Activated CD8-positive, alpha-beta T cell treated with anti-CD3 and anti-CD28 coated beads, Interleukin-2, amount 10 ng/mL, durations not matched to agents 7 days and 5 days (primary cell): ENCODE results near the gene CKAP5. TPM values are rescaled to one million over a fixed set of nuclear protein-coding genes. Genes with fewer than 3 reads are reported as not detected.
"Not testable (repeated sequence)": the region's sequence is repeated elsewhere in the genome, so short reads cannot be mapped to it uniquely, and the experiment has no call there.

Source experiments
- ATAC-seq: fragments of 150-1000 bp; cut with Tn5 transposase; one replicate; pipeline ENCODE4 v1.10.0; 2021; ENCODE audit warnings: moderate library complexity
- CTCF ChIA-PET: fragments of 350-600 bp; sonication (Branson Sonifier 250); formaldehyde crosslinking; loops from one replicate; lab custom pipeline; 2021; ENCODE audit warnings: antibody characterized with exemption; lab: Charles Lee
- POLR2A ChIA-PET: fragments of 350-600 bp; sonication (Branson Sonifier 250); formaldehyde crosslinking; loops from one replicate; lab custom pipeline; 2021; ENCODE audit warnings: antibody characterized with exemption; lab: Charles Lee
- DNase-seq: peaks from one replicate; pipeline ENCODE4 v3.0.0-alpha.2; 2020
- H3K27ac Mint-ChIP-seq: one replicate; pipeline ENCODE4 v1.8.0; 2021; ENCODE audit warnings: mild to moderate bottlenecking, mixed read lengths
- H3K27me3 Mint-ChIP-seq: one replicate; pipeline ENCODE4 v1.8.0; 2021; ENCODE audit warnings: low read depth, mixed read lengths
- H3K36me3 Mint-ChIP-seq: one replicate; pipeline ENCODE4 v1.8.0; 2021; ENCODE audit warnings: low read depth, mixed read lengths
- H3K4me1 Mint-ChIP-seq: one replicate; pipeline ENCODE4 v1.8.0; 2021; ENCODE audit warnings: low read depth, mixed read lengths
- H3K4me3 Mint-ChIP-seq: one replicate; pipeline ENCODE4 v1.8.0; 2021; ENCODE audit warnings: mild to moderate bottlenecking, mixed read lengths
- H3K9me3 Mint-ChIP-seq: one replicate; pipeline ENCODE4 v1.8.0; 2022; ENCODE audit warnings: mixed read lengths; ENCODE audit not compliant: insufficient read depth
- total RNA-seq, 2 experiments: library from RNA; stranded (reverse); gene quantifications; one replicate each; pipeline ENCODE4 v1.2.3, GENCODE V29; 2021

Gene CKAP5
- total RNA-seq, 2 experiments from 2014 or later, result 174 to 176 TPM

- DNase-seq, result no peak
- CTCF ChIA-PET, result interaction anchor here (1.5 kb wide), 1 partner anchor 11 kb away, joined by 3 read pairs; no protein-coding TSS in a partner anchor
- no peak overlapping the region for H3K27ac Mint-ChIP-seq
- POLR2A ChIA-PET, result interaction anchor here (0.6 to 0.9 kb wide), 3 partner anchors 11 to 60 kb away, joined by 3 read pairs; no protein-coding TSS in a partner anchor
- H3K36me3 Mint-ChIP-seq, result peaks cover 17% of the 10 kb centered on the region
- peaks cover 31% of the 10 kb centered on the region for H3K4me1 Mint-ChIP-seq
- no peak overlapping the region for H3K4me3 Mint-ChIP-seq
- H3K9me3 Mint-ChIP-seq, result no peaks in the 10 kb centered on the region
- no peak for ATAC-seq
- no peaks in the 10 kb centered on the region for H3K27me3 Mint-ChIP-seq
Measured at GRCh38 chr11:46827995-46828394, 18.1 kb downstream of the CKAP5 start.

DNA sequence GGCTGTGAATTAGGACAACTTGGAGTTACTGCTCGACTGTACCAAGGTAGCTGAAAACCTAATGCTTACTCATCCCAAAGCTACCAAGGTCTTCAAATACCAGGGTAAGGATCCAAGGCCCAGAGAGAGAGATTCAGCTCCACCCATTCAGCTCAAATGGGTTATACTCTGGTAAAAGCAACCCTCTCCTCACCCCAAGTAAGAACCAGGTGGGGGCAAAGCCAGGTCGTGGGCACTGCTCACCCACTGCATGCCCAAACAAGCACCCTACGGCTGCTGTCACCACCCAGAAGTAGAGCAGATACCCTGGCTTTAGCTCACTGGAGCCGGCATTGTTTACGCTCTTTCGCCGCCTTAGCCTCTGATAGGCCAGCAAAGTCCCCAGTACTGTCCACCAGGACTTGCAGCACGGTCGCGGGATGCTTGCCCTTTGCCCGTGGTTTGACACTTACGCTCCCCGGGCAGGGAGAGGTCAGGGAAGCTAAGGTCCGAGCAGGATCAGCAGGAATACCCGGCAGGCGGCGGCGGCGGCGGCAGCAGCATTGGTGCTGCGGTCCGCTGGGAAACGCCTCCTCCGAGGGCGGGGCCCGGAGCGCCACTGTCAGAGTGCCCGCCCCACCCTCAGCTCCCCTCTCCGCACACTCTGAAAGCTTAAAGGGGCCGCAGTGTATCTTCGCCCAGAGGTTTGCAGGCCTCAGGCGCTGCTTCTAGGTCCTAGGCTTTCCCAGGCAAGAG, 19.6 kb downstream of the CKAP5 start:
- peak overlapping the region; percentile 72 for H3K4me3 Mint-ChIP-seq
- CTCF ChIA-PET, result interaction anchor here (1.0 to 1.6 kb wide), 6 partner anchors 13 to 474 kb away, joined by 3 to 5 read pairs (median 4); no protein-coding TSS in a partner anchor
- ATAC-seq (peak; percentile 100), DNase-seq (peak; percentile 85)
- no peaks in the 10 kb centered on the region for H3K27me3 Mint-ChIP-seq
- H3K9me3 Mint-ChIP-seq, result no peaks in the 10 kb centered on the region
- H3K36me3 Mint-ChIP-seq, result peaks cover 15% of the 10 kb centered on the region
- H3K4me1 Mint-ChIP-seq, result peaks cover 31% of the 10 kb centered on the region
- POLR2A ChIA-PET, result interaction anchor here (1.4 kb wide), 1 partner anchor 20 kb away, joined by 6 read pairs; the partner anchor contains the start of gene CKAP5
- H3K27ac Mint-ChIP-seq, result peak overlapping the region; percentile 21

DNA sequence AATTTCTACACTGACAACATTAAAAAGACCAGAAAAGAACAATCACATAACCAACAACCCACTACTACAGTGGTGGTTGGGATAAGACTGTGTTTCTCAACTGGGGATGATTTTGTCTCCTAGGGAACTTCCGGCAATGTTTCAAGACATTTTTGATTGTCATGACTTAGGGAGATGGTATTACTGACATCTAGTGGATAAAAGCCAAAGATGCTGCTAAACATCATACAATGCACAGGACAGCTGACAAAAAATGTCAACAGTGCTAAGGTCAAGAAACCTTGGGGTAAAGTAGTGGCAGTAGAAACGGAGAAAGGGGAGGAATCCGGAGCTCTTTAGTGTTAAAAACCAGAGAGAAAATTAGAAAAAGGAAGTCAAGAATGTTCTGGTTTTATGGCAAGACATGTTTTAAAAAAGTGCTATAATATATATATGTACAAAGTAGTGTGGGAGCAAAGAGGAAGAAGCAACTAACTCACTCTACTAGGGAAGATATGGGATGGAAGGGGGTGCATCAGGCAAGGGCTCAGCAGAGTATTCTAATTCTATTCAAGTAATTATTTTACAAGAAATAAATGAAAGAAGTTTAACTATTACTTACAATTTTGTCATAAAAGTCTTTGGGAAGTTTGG, 37.2 kb downstream of the CKAP5 start:
- DNase-seq (no peak), ATAC-seq (no peak)
- Mint-ChIP-seq H3K27me3 (no peaks in the 10 kb centered on the region), H3K4me1 (peaks cover 20% of the 10 kb centered on the region), H3K4me3 (no peak overlapping the region), H3K36me3 (peaks cover 51% of the 10 kb centered on the region), H3K27ac (no peak overlapping the region), H3K9me3 (no peaks in the 10 kb centered on the region)
- ChIA-PET POLR2A (interaction anchor here (0.6 kb wide), 1 partner anchor 587 kb away, joined by 3 read pairs; no protein-coding TSS in a partner anchor), CTCF (interaction anchor here (1.1 kb wide), 2 partner anchors 10 to 31 kb away, joined by 3 to 4 read pairs; no protein-coding TSS in a partner anchor)

GRCh38 chr11:46801694-46802470, 44.2 kb downstream of the CKAP5 start:
- ChIA-PET POLR2A (interaction anchor here (0.6 kb wide), 1 partner anchor 764 kb away, joined by 3 read pairs; no protein-coding TSS in a partner anchor), CTCF (no interaction called here)
- no peak for ATAC-seq
- no peaks in the 10 kb centered on the region for H3K27me3 Mint-ChIP-seq
- H3K4me1 Mint-ChIP-seq, result peaks cover 8% of the 10 kb centered on the region
- H3K4me3 Mint-ChIP-seq, result no peak overlapping the region
- H3K36me3 Mint-ChIP-seq, result peaks cover 41% of the 10 kb centered on the region
- no peak for DNase-seq
- no peaks in the 10 kb centered on the region for H3K9me3 Mint-ChIP-seq
- no peak overlapping the region for H3K27ac Mint-ChIP-seq

- CTCF ChIA-PET, result no interaction called here
- Mint-ChIP-seq H3K9me3 (no peaks in the 10 kb centered on the region), H3K27ac (no peak overlapping the region), H3K36me3 (peaks cover 41% of the 10 kb centered on the region), H3K4me3 (no peak overlapping the region), H3K4me1 (no peaks in the 10 kb centered on the region), H3K27me3 (no peaks in the 10 kb centered on the region)
- ATAC-seq (no peak), DNase-seq (no peak)
- POLR2A ChIA-PET, result no interaction called here
Measured at GRCh38 chr11:46800177-46800576, 45.9 kb downstream of the CKAP5 start.

GRCh38 chr11:46799725-46800124, 46.4 kb downstream of the CKAP5 start:
- DNase-seq, H3K4me1 Mint-ChIP-seq, H3K9me3 Mint-ChIP-seq, H3K27me3 Mint-ChIP-seq, H3K4me3 Mint-ChIP-seq, POLR2A ChIA-PET, CTCF ChIA-PET, H3K27ac Mint-ChIP-seq, ATAC-seq: not testable (repeated sequence)
- H3K36me3 Mint-ChIP-seq, result peaks cover 43% of the 10 kb centered on the region

- Mint-ChIP-seq H3K27ac (no peak overlapping the region), H3K4me1 (no peaks in the 10 kb centered on the region), H3K27me3 (no peaks in the 10 kb centered on the region), H3K4me3 (no peak overlapping the region), H3K36me3 (peaks cover 67% of the 10 kb centered on the region), H3K9me3 (no peaks in the 10 kb centered on the region)
- CTCF ChIA-PET, result no interaction called here
- DNase-seq, result no peak
- no peak for ATAC-seq
- POLR2A ChIA-PET, result no interaction called here
Measured at GRCh38 chr11:46778416-46778815, 67.7 kb downstream of the CKAP5 start.

GRCh38 chr11:46776878-46777277, 69.2 kb downstream of the CKAP5 start:
- ChIA-PET POLR2A (no interaction called here), CTCF (no interaction called here)
- Mint-ChIP-seq H3K4me3 (no peak overlapping the region), H3K9me3 (no peaks in the 10 kb centered on the region), H3K4me1 (no peaks in the 10 kb centered on the region), H3K27me3 (no peaks in the 10 kb centered on the region), H3K27ac (no peak overlapping the region), H3K36me3 (peaks cover 65% of the 10 kb centered on the region)
- DNase-seq (no peak), ATAC-seq (no peak)

DNA sequence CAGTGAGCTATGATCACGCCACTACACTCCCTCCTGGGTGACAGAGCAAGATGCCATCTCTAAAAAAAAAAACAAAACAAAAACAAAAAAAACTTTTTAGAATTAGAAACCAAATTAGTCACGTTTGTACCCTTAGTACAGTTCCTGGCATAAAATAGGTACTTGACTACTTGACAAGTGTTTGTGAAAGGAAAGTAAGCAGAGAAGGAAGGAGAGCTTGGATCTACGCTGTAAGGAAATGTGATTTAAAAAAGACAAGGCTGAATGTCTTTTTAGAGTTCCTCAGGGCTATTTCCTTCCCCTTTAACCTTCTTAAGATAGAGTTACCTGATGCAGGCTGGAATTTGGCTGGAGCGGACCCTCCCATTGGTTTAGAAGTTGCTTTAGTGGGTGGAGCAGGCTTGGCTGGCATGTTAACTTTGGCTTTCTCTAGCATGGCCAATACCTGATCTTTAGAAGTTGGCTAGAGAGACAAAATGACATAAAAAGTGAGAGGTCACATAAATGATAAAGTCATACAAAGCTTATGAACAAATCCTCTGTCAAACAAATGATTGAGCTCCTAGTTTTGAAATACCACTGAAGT, 76.4 kb downstream of the CKAP5 start:
- H3K4me3 Mint-ChIP-seq, result no peak overlapping the region
- ChIA-PET POLR2A (no interaction called here), CTCF (interaction anchor here (1.3 kb wide), 1 partner anchor 15 kb away, joined by 3 read pairs; no protein-coding TSS in a partner anchor)
- ATAC-seq, result no peak
- DNase-seq, result no peak
- no peak overlapping the region for H3K27ac Mint-ChIP-seq
- no peaks in the 10 kb centered on the region for H3K4me1 Mint-ChIP-seq
- no peaks in the 10 kb centered on the region for H3K27me3 Mint-ChIP-seq
- peaks cover 54% of the 10 kb centered on the region for H3K36me3 Mint-ChIP-seq
- H3K9me3 Mint-ChIP-seq, result no peaks in the 10 kb centered on the region

DNA sequence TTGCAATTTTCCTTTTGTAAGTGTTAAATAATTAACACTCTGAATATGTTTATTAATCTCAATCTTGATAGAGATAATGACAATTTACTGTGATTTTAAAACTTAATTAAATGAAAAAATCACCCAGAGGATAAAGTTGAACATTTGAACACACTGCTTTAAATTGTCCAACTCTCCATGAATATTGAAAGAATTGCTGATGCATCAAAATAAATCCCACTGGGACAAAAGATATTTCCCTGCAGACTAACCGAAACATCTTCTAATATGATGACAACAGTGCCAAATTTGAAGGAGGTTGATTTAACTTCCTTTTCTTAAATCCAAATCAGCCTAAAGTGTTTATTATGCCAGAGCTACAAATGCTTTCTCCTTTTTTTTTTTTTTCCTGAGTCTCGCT, 79.4 kb downstream of the CKAP5 start:
- Mint-ChIP-seq H3K27me3 (no peaks in the 10 kb centered on the region), H3K4me3 (no peak overlapping the region), H3K36me3 (peaks cover 59% of the 10 kb centered on the region), H3K4me1 (no peaks in the 10 kb centered on the region), H3K27ac (no peak overlapping the region), H3K9me3 (no peaks in the 10 kb centered on the region)
- ChIA-PET CTCF (no interaction called here), POLR2A (no interaction called here)
- no peak for DNase-seq
- no peak for ATAC-seq

DNA sequence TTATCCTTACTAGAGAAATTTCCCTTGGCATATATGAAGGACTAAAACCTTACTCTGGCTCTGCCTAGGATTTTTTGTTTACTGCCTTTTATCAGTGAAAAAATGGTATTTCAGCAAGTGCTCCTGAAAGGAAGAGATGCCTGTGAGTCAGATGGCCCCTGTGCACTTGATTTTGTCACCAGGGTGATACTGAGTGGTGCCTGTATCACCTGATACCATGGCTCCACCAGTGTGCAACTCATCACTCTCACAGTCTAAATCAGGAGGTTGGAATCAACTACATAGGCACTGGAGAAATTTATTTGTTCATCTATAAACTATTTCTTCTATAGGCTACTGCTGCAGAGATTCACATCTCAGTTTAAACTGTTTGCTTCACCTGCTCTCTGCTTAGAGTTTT, 83.8 kb downstream of the CKAP5 start:
- DNase-seq (no peak), ATAC-seq (no peak)
- ChIA-PET POLR2A (interaction anchor here (0.5 kb wide), 1 partner anchor 511 kb away, joined by 3 read pairs; no protein-coding TSS in a partner anchor), CTCF (no interaction called here)
- H3K9me3 Mint-ChIP-seq, result no peaks in the 10 kb centered on the region
- peaks cover 65% of the 10 kb centered on the region for H3K36me3 Mint-ChIP-seq
- H3K27ac Mint-ChIP-seq, result no peak overlapping the region
- no peaks in the 10 kb centered on the region for H3K27me3 Mint-ChIP-seq
- no peak overlapping the region for H3K4me3 Mint-ChIP-seq
- H3K4me1 Mint-ChIP-seq, result no peaks in the 10 kb centered on the region
